Suprapubic skin (tissue), 4 donors: ENCODE results near the gene S100A5. TPM values are rescaled to one million over a fixed set of nuclear protein-coding genes. Genes with fewer than 3 reads are reported as not detected.

ENCODE experiments used
- DNase-seq, 2 donors: peaks; one replicate each; pipeline ENCODE4 v3.0.0-alpha.2; 2019; ENCODE audit warnings: low spot score in 2 of 2
- H3K27ac ChIP-seq: fragments of 200-600 bp; sonication (generic); one replicate; pipeline ENCODE4 v1.5.1; 2019
- H3K27me3 ChIP-seq: fragments of 200-600 bp; sonication (generic); one replicate; pipeline ENCODE4 v1.5.1; 2019
- H3K36me3 ChIP-seq: fragments of 200-600 bp; sonication (generic); one replicate; pipeline ENCODE4 v1.5.1; 2019
- H3K4me1 ChIP-seq: fragments of 200-600 bp; sonication (generic); one replicate; pipeline ENCODE4 v1.5.1; 2019
- H3K4me3 ChIP-seq: fragments of 200-600 bp; sonication (generic); one replicate; pipeline ENCODE4 v1.5.1; 2019; ENCODE audit warnings: mild to moderate bottlenecking
- H3K9me3 ChIP-seq: fragments of 200-600 bp; sonication (generic); one replicate; pipeline ENCODE4 v1.5.1; 2019
- CTCF ChIP-seq, 2 donors: fragments of 200-600 bp in 1 of 2; fragments of 450-650 bp in 1 of 2; sonication (generic) in 1 of 2; IDR thresholded peaks; one replicate each; pipeline ENCODE4 v1.5.1; 2016 to 2019; ENCODE audit warnings: antibody characterized with exemption in 2 of 2, mild to moderate bottlenecking in 1 of 2, moderate library complexity in 1 of 2
- EP300 ChIP-seq: sonication (generic); formaldehyde crosslinking; IDR thresholded peaks from one replicate; pipeline ENCODE4 v1.6.1; 2017; ENCODE audit warnings: antibody characterized with exemption
- POLR2A ChIP-seq, 2 donors: fragments of 450-650 bp; IDR thresholded peaks; one replicate each; pipeline ENCODE4 v1.6.1; 2017; ENCODE audit warnings: antibody characterized with exemption in 2 of 2, mild to moderate bottlenecking in 2 of 2, moderate library complexity in 2 of 2
- POLR2AphosphoS5 ChIP-seq, 3 donors: sonication (generic); formaldehyde crosslinking; IDR thresholded peaks; one replicate each; pipeline ENCODE4 v1.6.1; 2017; ENCODE audit warnings: antibody characterized with exemption in 3 of 3
- WGBS: methylation state at CpG from one replicate; pipeline ENCODE4 v1.1.5; 2018; 5-methylcytosine and 5-hydroxymethylcytosine counted together
- total RNA-seq, 4 donors: library from RNA; depleted of rRNA; stranded (reverse); fragments of >200 nt; gene quantifications; one replicate each; pipeline ENCODE4 v1.1.0, GENCODE V29; 2016

S100A5 gene
- total RNA-seq, 4 donors from 2014 or later = not detected

GRCh38 chr1:153495536-153495935 lies 45.2 kb downstream of the S100A5 start:
- no peaks in the 10 kb centered on the region for H3K27me3 ChIP-seq
- DNase-seq = peak in 1 of 2 donors; percentile 70
- H3K4me3 ChIP-seq = no peak overlapping the region
- no peaks in the 10 kb centered on the region for H3K36me3 ChIP-seq
- peaks cover 36% of the 10 kb centered on the region for H3K4me1 ChIP-seq
- 59% methylated on average over 6 of the region's 6 CpGs for WGBS
- H3K27ac ChIP-seq = no peak overlapping the region
- H3K9me3 ChIP-seq = no peaks in the 10 kb centered on the region
- TF ChIP-seq CTCF (IDR thresholded peaks at IDR 0.05) (no peak), EP300 (no peak), POLR2A (IDR thresholded peaks at IDR 0.05) (no peak), POLR2AphosphoS5 (IDR thresholded peaks at IDR 0.05) (no peak)

DNA sequence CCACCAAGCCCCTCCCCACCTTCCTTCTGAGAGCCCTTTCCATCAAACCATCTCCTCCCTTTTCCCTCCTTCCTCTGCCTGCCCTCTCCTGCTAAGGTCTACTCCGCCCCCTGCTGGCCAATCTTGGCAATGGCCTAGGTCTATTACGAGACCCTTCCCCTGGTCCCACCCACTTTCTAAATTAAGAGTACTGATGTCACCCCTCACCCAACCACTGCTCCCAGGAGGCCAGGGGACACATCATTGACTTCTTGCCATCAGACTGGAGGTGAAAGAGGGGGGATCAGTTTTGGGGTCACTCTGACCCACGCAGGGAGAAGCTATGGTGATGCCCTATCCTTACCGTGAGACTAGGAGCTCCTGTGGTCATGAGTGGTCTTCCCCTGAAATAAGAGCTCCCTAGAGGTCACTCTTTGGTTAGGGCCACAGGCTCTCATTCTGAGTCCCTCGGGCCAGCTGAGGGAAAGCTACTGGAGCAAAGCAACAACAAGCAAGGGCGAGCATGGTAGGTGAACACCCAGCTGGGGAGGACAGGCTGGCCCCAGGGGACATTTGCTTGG lies 45.7 kb downstream of the S100A5 start:
- WGBS = 26% methylated on average over 4 of the region's 6 CpGs
- Histone ChIP-seq H3K27me3 (no peaks in the 10 kb centered on the region), H3K4me3 (no peak overlapping the region), H3K9me3 (no peaks in the 10 kb centered on the region), H3K4me1 (peaks cover 41% of the 10 kb centered on the region), H3K27ac (no peak overlapping the region), H3K36me3 (no peaks in the 10 kb centered on the region)
- peak; percentile 89 to 91 for DNase-seq
- TF ChIP-seq CTCF (IDR thresholded peaks at IDR 0.05) (peak; percentile 84 to 91), EP300 (no peak)

GRCh38 chr1:153493343-153493960 lies 47.3 kb downstream of the S100A5 start:
- no peaks in the 10 kb centered on the region for H3K36me3 ChIP-seq
- peaks cover 52% of the 10 kb centered on the region for H3K4me1 ChIP-seq
- H3K9me3 ChIP-seq = no peaks in the 10 kb centered on the region
- 39% methylated on average over 6 of the region's 6 CpGs for WGBS
- DNase-seq = peak in 1 of 2 donors; percentile 66
- TF ChIP-seq POLR2AphosphoS5 (IDR thresholded peaks at IDR 0.05) (peak in 1 of 3 donors; percentile 20), CTCF (IDR thresholded peaks at IDR 0.05) (no peak)
- no peak overlapping the region for H3K4me3 ChIP-seq
- peak overlapping the region; percentile 61 for H3K27ac ChIP-seq
- H3K27me3 ChIP-seq = no peaks in the 10 kb centered on the region

- WGBS = 23% methylated on average over 11 of the region's 12 CpGs
- H3K4me1 ChIP-seq = peaks cover 52% of the 10 kb centered on the region
Measured at GRCh38 chr1:153490272-153491051, 50.3 kb downstream of the S100A5 start.

More at GRCh38 chr1:153490272-153491051, 50.3 kb downstream of the S100A5 start:
- peak; percentile 87 to 91 for DNase-seq
- H3K9me3 ChIP-seq = no peaks in the 10 kb centered on the region
- no peaks in the 10 kb centered on the region for H3K36me3 ChIP-seq
- no peaks in the 10 kb centered on the region for H3K27me3 ChIP-seq
- TF ChIP-seq POLR2A (IDR thresholded peaks at IDR 0.05) (no peak), CTCF (IDR thresholded peaks at IDR 0.05) (no peak), POLR2AphosphoS5 (IDR thresholded peaks at IDR 0.05) (peak in 2 of 3 donors; percentile 27 to 30)
- H3K4me3 ChIP-seq = no peak overlapping the region
- H3K27ac ChIP-seq = peak overlapping the region; percentile 79
